ENCODE measurements around the gene AMER3.

- TF ChIP-seq NFE2L2 (IDR thresholded peaks at IDR 0.05; ENCODE audit: low read depth, low read length), result no peak
- TF ChIP-seq FOS (IDR thresholded peaks at IDR 0.05; ENCODE audit: low read depth, low read length), result no peak
- no peak for TF ChIP-seq POLR2A (IDR thresholded peaks at IDR 0.05; ENCODE audit: low read depth, low read length)
- TF ChIP-seq CTCF (conservative IDR thresholded peaks at IDR 0.05; ENCODE audit: low read depth, low read length), result no peak
- TF ChIP-seq BHLHE40 (IDR thresholded peaks at IDR 0.05; ENCODE audit: low read depth, low read length), result no peak
- TF ChIP-seq RAD21 (IDR thresholded peaks at IDR 0.05; ENCODE audit: low read length), result no peak
- TF ChIP-seq RCOR1 (IDR thresholded peaks at IDR 0.05; ENCODE audit: insufficient replicate concordance, low read length), result no peak
- no peak for TF ChIP-seq CHD1 (IDR thresholded peaks at IDR 0.05; ENCODE audit: low read depth, low read length)
- TF ChIP-seq RFX5 (IDR thresholded peaks at IDR 0.05; ENCODE audit: low read depth, low read length), result no peak
- TF ChIP-seq, protein P1, sequence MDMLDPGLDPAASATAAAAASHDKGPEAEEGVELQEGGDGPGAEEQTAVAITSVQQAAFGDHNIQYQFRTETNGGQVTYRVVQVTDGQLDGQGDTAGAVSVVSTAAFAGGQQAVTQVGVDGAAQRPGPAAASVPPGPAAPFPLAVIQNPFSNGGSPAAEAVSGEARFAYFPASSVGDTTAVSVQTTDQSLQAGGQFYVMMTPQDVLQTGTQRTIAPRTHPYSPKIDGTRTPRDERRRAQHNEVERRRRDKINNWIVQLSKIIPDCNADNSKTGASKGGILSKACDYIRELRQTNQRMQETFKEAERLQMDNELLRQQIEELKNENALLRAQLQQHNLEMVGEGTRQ (IDR thresholded peaks at IDR 0.05; ENCODE audit: low read depth, low read length), result no peak
- no peak for TF ChIP-seq ELK1 (IDR thresholded peaks at IDR 0.05; ENCODE audit: borderline replicate concordance, low read depth, low read length)
- TF ChIP-seq MXI1 (IDR thresholded peaks at IDR 0.05; ENCODE audit: borderline replicate concordance, low read depth, low read length), result no peak
- no peak for TF ChIP-seq SMC3 (IDR thresholded peaks at IDR 0.05; ENCODE audit: low read depth, low read length)
- TF ChIP-seq MAFK (IDR thresholded peaks at IDR 0.05; ENCODE audit: low read depth, low read length), result no peak
These were observed 30.7 kb downstream of the AMER3 start for GRCh38 chr2:130786076-130786475.
